ENCODE measurements around the gene PCBP3.

Gene PCBP3

DNA sequence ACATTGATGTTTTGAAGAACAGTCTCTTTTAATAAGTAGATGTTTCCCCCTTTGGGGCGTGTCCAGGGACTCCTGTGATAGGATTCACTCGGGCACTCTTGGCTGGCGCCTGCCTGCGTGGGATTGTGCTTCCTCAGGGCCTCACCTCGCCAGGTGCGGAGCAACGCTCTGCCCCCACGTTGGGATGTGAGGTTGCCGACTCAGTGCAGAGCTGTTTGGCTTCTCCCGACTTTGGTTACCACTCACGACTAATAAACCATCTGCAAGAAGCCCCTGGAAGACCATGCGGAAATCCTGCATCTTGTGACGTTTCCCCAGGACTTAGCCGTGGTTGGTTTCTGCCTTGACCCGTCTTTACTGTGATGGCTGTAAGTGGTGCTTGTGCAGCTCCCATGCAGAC lies 106.4 kb downstream of the PCBP3 start:
- TF ChIP-seq, protein P1, sequence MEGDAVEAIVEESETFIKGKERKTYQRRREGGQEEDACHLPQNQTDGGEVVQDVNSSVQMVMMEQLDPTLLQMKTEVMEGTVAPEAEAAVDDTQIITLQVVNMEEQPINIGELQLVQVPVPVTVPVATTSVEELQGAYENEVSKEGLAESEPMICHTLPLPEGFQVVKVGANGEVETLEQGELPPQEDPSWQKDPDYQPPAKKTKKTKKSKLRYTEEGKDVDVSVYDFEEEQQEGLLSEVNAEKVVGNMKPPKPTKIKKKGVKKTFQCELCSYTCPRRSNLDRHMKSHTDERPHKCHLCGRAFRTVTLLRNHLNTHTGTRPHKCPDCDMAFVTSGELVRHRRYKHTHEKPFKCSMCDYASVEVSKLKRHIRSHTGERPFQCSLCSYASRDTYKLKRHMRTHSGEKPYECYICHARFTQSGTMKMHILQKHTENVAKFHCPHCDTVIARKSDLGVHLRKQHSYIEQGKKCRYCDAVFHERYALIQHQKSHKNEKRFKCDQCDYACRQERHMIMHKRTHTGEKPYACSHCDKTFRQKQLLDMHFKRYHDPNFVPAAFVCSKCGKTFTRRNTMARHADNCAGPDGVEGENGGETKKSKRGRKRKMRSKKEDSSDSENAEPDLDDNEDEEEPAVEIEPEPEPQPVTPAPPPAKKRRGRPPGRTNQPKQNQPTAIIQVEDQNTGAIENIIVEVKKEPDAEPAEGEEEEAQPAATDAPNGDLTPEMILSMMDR (conservative IDR thresholded peaks at IDR 0.05), result no peak
- H3K27ac ChIP-seq, result no peak overlapping the region

DNA sequence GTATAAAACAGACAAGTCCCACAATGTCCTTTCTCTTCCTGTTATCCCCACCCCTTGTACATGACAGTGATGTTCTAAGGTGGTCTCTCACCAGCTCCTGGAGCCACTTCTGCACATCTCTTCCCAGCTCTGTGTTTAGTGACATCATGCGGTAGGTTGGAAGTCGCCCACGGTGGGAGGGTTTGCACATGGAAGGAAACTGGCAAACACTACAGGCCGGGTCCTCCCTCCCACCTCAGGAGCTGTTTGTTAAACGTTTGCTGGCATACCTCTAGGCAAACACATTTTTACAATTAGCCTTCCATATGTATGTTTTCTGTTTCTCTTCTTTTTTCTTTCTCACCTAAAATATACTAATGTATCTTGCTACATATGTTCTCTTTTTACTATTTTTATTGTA lies 107.4 kb downstream of the PCBP3 start:
- TF ChIP-seq, protein P1 (conservative IDR thresholded peaks at IDR 0.05), result no peak
- H3K27ac ChIP-seq, result no peak overlapping the region

DNA sequence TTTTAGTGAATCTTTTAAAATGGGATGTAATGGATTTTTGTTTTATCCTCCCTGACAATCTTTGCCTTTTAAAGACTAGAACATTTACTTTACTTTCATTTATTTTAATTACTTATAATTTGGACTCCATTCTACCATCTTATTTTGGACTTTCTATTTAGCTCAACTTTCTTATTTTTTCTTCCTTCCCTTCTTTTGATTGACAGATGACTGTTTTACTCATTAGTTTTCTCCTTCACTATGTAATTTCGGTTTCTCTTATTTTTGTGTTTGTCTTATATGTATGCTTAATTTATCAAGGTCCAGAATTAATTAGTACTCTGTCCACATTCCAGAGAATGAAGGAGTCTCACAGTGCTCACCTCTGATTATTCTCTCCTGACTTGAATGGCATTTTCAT lies 109.9 kb downstream of the PCBP3 start:
- TF ChIP-seq, protein P1 (conservative IDR thresholded peaks at IDR 0.05), result no peak
- H3K27ac ChIP-seq, result no peak overlapping the region

DNA sequence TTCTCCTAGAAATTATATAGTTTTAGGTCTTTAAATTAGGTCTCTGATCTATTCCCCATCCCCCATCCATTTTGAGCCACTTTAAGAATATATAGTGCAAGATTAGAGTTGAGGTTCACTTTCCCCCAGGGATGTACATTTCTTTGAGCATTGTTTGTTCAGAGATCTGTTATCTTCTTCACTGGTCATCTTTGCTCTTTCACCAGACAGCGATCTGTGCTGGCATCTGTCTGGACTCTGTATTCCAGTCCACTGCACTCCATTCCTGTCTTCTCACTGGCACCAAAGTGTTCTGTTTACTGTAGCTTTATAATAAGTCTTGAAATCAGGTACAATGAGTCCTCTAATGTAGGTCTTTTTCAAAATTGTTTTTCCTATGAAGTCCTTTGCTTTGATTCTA lies 112.5 kb downstream of the PCBP3 start:
- H3K27ac ChIP-seq, result no peak overlapping the region
- TF ChIP-seq, protein P1 (conservative IDR thresholded peaks at IDR 0.05), result no peak

- TF ChIP-seq, protein P1 (conservative IDR thresholded peaks at IDR 0.05), result no peak
- no peak overlapping the region for H3K27ac ChIP-seq
Measured at GRCh38 chr21:45756669-45757068, 113.1 kb downstream of the PCBP3 start.

DNA sequence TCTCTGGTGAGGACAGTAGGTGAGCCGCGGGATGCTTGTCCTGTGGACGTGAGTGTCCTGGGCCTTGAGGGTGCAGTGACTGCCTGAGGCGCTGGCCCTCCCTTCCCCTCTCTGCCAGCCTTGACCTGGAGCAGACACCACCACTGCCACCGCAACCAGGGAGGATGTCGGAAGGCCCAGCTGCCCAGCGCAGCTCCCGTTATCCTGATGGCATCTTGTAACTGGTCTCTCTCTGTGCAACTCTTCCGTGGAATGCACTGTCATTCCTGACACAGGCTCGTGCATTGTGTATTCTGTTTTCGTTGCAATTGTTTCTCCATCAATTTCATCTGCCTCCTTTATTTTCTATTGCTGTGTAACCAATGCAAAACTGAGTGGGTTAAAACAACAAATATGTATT lies 118.2 kb downstream of the PCBP3 start:
- TF ChIP-seq, protein P1 (conservative IDR thresholded peaks at IDR 0.05), result no peak
- H3K27ac ChIP-seq, result no peak overlapping the region

GRCh38 chr21:45763074-45763473 lies 119.5 kb downstream of the PCBP3 start:
- H3K27ac ChIP-seq, result no peak overlapping the region
- TF ChIP-seq, protein P1 (conservative IDR thresholded peaks at IDR 0.05), result no peak

DNA sequence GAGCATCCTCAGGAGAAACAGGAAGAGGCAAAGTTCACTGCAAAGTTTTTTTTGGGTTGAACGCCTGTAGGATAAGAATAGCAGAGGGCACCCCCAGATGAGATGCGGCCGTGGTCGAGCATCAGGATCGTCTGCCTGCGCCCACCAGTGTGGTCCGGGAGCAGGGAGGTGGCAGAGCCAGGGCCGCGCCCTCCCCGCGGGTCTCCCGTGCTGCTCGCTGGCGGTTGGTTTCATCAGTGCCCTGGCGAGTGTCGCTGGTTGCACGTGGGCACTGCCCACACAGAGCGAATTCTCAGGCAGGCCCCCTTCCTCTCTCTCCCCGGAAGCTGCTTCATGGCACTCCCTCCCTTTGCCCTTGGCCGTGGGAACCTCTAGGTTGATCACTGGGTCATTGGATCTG lies 120.0 kb downstream of the PCBP3 start:
- TF ChIP-seq, protein P1 (conservative IDR thresholded peaks at IDR 0.05), result no peak
- no peak overlapping the region for H3K27ac ChIP-seq
